ENCODE measurements around the gene PEMT.

- TF ChIP-seq CTCF (IDR thresholded peaks at IDR 0.05): no peak
- TF ChIP-seq SIN3A (IDR thresholded peaks at IDR 0.05; ENCODE audit: borderline replicate concordance, insufficient read depth, low read depth, low read length): no peak
- no peak for TF ChIP-seq REST (IDR thresholded peaks at IDR 0.05; ENCODE audit: insufficient read depth in 1 of 2, low read depth in 2 of 2, low read length in 1 of 2)
- TF ChIP-seq POLR2AphosphoS5 (IDR thresholded peaks at IDR 0.05; ENCODE audit: low read depth, low read length): no peak
- TF ChIP-seq TCF7L2 (IDR thresholded peaks at IDR 0.05; ENCODE audit: low read depth, low read length): no peak
Observed at GRCh38 chr17:17605083-17605728, 13.7 kb upstream of the PEMT start.

Measured in Panc1 (cell line).